ENCODE results near the gene CCDC88A. TPM values are rescaled to one million over a fixed set of nuclear protein-coding genes. Genes with fewer than 3 reads are reported as not detected.
"Not testable (repeated sequence)": the region's sequence is repeated elsewhere in the genome, so short reads cannot be mapped to it uniquely, and the experiment has no call there.

The CCDC88A gene
- total RNA-seq, 1 experiment from 2014 or later: 84.5 TPM

GRCh38 chr2:55357164-55357563 lies 62.5 kb downstream of the CCDC88A start:
- Histone ChIP-seq H3K4me3 (ENCODE audit: low read depth, low read length, poor library complexity, severe bottlenecking) (no peak overlapping the region), H3K4me1 (ENCODE audit: insufficient read depth, low read length, poor library complexity, severe bottlenecking) (no peaks in the 10 kb centered on the region), H3K27ac (ENCODE audit: low read depth, low read length, poor library complexity, severe bottlenecking) (no peak overlapping the region), H3K27me3 (replicated peaks; ENCODE audit: insufficient read depth, low read depth, low read length, poor library complexity) (no peaks in the 10 kb centered on the region), H3K9me3 (ENCODE audit: low read depth, low read length, poor library complexity, severe bottlenecking) (no peaks in the 10 kb centered on the region), H3K36me3 (ENCODE audit: insufficient read depth, low read length, poor library complexity, severe bottlenecking) (peaks cover 10% of the 10 kb centered on the region)
- no peak for DNase-seq (ENCODE audit: low spot score)
- BruUV-seq (replicated peaks): no TSS peak
- intact Hi-C loops (cut with micrococcal nuclease; ENCODE audit: unreplicated experiment): no loop called here
- CTCF ChIA-PET: no interaction called here
- POLR2A ChIA-PET (ENCODE audit: low non-redundant PET): no interaction called here
- TF ChIP-seq, protein P1, sequence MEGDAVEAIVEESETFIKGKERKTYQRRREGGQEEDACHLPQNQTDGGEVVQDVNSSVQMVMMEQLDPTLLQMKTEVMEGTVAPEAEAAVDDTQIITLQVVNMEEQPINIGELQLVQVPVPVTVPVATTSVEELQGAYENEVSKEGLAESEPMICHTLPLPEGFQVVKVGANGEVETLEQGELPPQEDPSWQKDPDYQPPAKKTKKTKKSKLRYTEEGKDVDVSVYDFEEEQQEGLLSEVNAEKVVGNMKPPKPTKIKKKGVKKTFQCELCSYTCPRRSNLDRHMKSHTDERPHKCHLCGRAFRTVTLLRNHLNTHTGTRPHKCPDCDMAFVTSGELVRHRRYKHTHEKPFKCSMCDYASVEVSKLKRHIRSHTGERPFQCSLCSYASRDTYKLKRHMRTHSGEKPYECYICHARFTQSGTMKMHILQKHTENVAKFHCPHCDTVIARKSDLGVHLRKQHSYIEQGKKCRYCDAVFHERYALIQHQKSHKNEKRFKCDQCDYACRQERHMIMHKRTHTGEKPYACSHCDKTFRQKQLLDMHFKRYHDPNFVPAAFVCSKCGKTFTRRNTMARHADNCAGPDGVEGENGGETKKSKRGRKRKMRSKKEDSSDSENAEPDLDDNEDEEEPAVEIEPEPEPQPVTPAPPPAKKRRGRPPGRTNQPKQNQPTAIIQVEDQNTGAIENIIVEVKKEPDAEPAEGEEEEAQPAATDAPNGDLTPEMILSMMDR (conservative IDR thresholded peaks at IDR 0.05; ENCODE audit: low read depth, low read length): no peak
- no peak for TF ChIP-seq EZH2 (IDR thresholded peaks at IDR 0.05; ENCODE audit: borderline replicate concordance, low read depth, low read length, poor library complexity, severe bottlenecking)

DNA sequence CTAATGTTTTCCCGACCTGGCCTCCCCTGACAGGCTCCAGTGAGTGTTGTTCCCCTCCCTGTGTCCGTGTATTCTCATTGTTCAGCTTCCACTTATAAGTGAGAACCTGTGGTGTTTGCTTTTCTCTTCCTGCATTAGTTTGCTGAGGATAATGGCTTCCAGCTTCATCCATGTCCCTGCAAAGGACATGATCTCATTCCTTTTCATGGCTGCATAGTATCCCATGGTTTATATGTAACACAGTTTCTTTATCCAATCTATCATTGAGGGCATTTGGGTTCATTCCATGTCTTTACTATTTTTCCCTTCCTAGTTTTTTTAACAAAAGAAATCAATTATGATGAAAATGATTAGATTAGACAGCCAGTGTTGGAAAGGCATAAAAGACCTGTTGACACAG lies 63.5 kb downstream of the CCDC88A start:
- DNase-seq (ENCODE audit: low spot score); H3K4me1 ChIP-seq (ENCODE audit: insufficient read depth, low read length, poor library complexity, severe bottlenecking); intact Hi-C loops (cut with micrococcal nuclease; ENCODE audit: unreplicated experiment); H3K4me3 ChIP-seq (ENCODE audit: low read depth, low read length, poor library complexity, severe bottlenecking); H3K9me3 ChIP-seq (ENCODE audit: low read depth, low read length, poor library complexity, severe bottlenecking); H3K27me3 ChIP-seq (replicated peaks; ENCODE audit: insufficient read depth, low read depth, low read length, poor library complexity); POLR2A ChIA-PET (ENCODE audit: low non-redundant PET); BruUV-seq (replicated peaks); H3K27ac ChIP-seq (ENCODE audit: low read depth, low read length, poor library complexity, severe bottlenecking); CTCF ChIA-PET: not testable (repeated sequence)
- H3K36me3 ChIP-seq (ENCODE audit: insufficient read depth, low read length, poor library complexity, severe bottlenecking): peaks cover 16% of the 10 kb centered on the region

DNA sequence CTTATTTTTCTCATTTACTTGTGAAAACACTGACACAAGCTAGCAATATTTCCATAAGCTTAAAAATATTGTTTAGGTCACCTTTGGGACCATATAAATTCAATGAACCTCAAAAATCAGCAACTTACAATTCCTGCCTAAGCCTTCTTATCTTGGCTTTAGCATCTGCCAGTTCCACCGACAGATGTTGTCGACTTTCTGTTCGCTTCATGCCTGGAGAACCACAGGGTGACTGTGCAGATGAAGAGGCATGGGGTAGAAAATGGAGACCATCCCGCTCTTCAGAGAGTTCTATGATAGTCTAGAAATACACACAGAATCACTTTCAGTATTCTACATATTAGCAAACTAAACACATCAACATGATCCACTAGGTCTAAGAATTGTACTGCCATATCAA lies 64.2 kb downstream of the CCDC88A start:
- no TSS peak for BruUV-seq (replicated peaks)
- Histone ChIP-seq H3K4me3 (ENCODE audit: low read depth, low read length, poor library complexity, severe bottlenecking) (no peak overlapping the region), H3K27ac (ENCODE audit: low read depth, low read length, poor library complexity, severe bottlenecking) (no peak overlapping the region), H3K36me3 (ENCODE audit: insufficient read depth, low read length, poor library complexity, severe bottlenecking) (peaks cover 16% of the 10 kb centered on the region), H3K27me3 (replicated peaks; ENCODE audit: insufficient read depth, low read depth, low read length, poor library complexity) (no peaks in the 10 kb centered on the region), H3K4me1 (ENCODE audit: insufficient read depth, low read length, poor library complexity, severe bottlenecking) (no peaks in the 10 kb centered on the region), H3K9me3 (ENCODE audit: low read depth, low read length, poor library complexity, severe bottlenecking) (no peaks in the 10 kb centered on the region)
- intact Hi-C loops (cut with micrococcal nuclease; ENCODE audit: unreplicated experiment): no loop called here
- CTCF ChIA-PET: no interaction called here
- no peak for TF ChIP-seq EZH2 (IDR thresholded peaks at IDR 0.05; ENCODE audit: borderline replicate concordance, low read depth, low read length, poor library complexity, severe bottlenecking)
- TF ChIP-seq, protein P1 (conservative IDR thresholded peaks at IDR 0.05; ENCODE audit: low read depth, low read length): no peak
- POLR2A ChIA-PET (ENCODE audit: low non-redundant PET): no interaction called here
- DNase-seq (ENCODE audit: low spot score): no peak

- no peak for DNase-seq (ENCODE audit: low spot score)
- Histone ChIP-seq H3K9me3 (ENCODE audit: low read depth, low read length, poor library complexity, severe bottlenecking) (no peaks in the 10 kb centered on the region), H3K27ac (ENCODE audit: low read depth, low read length, poor library complexity, severe bottlenecking) (no peak overlapping the region), H3K27me3 (replicated peaks; ENCODE audit: insufficient read depth, low read depth, low read length, poor library complexity) (no peaks in the 10 kb centered on the region), H3K4me1 (ENCODE audit: insufficient read depth, low read length, poor library complexity, severe bottlenecking) (no peaks in the 10 kb centered on the region), H3K4me3 (ENCODE audit: low read depth, low read length, poor library complexity, severe bottlenecking) (no peak overlapping the region), H3K36me3 (ENCODE audit: insufficient read depth, low read length, poor library complexity, severe bottlenecking) (peaks cover 23% of the 10 kb centered on the region)
- no TSS peak for BruUV-seq (replicated peaks)
- no peak for TF ChIP-seq EZH2 (IDR thresholded peaks at IDR 0.05; ENCODE audit: borderline replicate concordance, low read depth, low read length, poor library complexity, severe bottlenecking)
- TF ChIP-seq, protein P1 (conservative IDR thresholded peaks at IDR 0.05; ENCODE audit: low read depth, low read length): no peak
- ChIA-PET POLR2A (ENCODE audit: low non-redundant PET) (no interaction called here), CTCF (no interaction called here)
- intact Hi-C loops (cut with micrococcal nuclease; ENCODE audit: unreplicated experiment): no loop called here
These were observed 68.0 kb downstream of the CCDC88A start for GRCh38 chr2:55351672-55352071.

Data from A673 (cell line).